ENCODE data around the gene SWAP70.
A peak's percentile ranks its signal among the peaks of the same experiment; 100 is the strongest.

Gene SWAP70

GRCh38 chr11:9780929-9781328, 117.1 kb downstream of the SWAP70 start:
- no peak for DNase-seq

GRCh38 chr11:9783986-9784385, 120.1 kb downstream of the SWAP70 start:
- DNase-seq: no peak

- DNase-seq: peak; percentile 87
Observed at GRCh38 chr11:9784602-9785315, 120.9 kb downstream of the SWAP70 start.

GRCh38 chr11:9787260-9787659, 123.4 kb downstream of the SWAP70 start:
- no peak for DNase-seq

GRCh38 chr11:9787981-9788521, 124.2 kb downstream of the SWAP70 start:
- DNase-seq: peak; percentile 26

- peak; percentile 94 for DNase-seq
Observed at GRCh38 chr11:9789910-9790309, 126.0 kb downstream of the SWAP70 start.

- peak; percentile 31 for DNase-seq
Observed at GRCh38 chr11:9790703-9791102, 126.8 kb downstream of the SWAP70 start.

- DNase-seq: no peak
Observed at GRCh38 chr11:9796266-9796665, 132.4 kb downstream of the SWAP70 start.

GRCh38 chr11:9796854-9797253, 133.0 kb downstream of the SWAP70 start:
- DNase-seq: no peak

GRCh38 chr11:9797300-9797699, 133.4 kb downstream of the SWAP70 start:
- no peak for DNase-seq

- DNase-seq: no peak
Observed at GRCh38 chr11:9799886-9800285, 136.0 kb downstream of the SWAP70 start.

GRCh38 chr11:9802291-9802861, 138.5 kb downstream of the SWAP70 start:
- DNase-seq: no peak
